Measurements from ENCODE around the gene NFATC1.

The NFATC1 gene

DNA sequence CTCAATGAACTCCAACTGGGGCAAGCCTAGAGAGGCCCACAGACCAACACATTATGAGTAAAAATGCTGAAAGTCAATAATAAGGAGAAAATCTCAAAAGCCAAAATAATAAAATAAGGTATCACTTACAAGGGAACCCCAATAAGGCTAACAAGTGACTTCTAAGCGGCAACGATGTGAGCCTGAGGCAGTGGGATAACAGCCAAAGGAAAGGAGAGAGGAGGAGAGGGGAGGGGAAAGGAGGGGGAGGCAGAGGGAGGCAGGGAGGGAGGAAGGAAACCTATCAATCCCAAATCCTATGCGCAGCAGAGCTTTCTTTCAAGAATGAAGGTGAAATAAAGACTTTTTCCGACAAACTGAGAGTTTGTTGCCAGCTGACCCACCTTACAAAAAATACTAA lies 6.0 kb upstream of the NFATC1 start:
- DNase-seq = no peak

- DNase-seq = no peak
Measured at GRCh38 chr18:79392226-79392625, 3.5 kb upstream of the NFATC1 start.

DNA sequence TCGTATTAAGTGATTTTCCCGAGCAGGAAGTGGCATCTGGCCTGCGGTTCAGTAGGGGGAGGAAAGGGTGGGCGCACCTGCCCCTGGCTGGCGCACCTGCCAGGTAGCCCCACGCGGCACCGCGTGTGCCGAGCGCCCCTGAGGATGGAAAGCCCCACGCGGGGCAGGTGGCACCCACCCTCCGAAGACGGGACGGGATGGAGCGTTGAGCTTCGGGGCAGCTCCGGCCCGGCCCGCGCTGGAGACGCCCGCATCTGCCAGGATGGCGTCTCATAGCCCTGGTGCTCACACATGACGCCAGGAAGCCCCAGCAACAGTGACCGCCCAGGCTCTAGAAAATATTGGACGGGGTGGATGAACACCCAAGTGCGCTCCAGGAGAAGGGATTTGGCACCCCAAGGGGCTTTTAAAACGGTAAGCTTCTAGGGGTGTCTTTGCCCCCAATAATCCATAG lies 2.5 kb upstream of the NFATC1 start:
- DNase-seq = no peak

DNA sequence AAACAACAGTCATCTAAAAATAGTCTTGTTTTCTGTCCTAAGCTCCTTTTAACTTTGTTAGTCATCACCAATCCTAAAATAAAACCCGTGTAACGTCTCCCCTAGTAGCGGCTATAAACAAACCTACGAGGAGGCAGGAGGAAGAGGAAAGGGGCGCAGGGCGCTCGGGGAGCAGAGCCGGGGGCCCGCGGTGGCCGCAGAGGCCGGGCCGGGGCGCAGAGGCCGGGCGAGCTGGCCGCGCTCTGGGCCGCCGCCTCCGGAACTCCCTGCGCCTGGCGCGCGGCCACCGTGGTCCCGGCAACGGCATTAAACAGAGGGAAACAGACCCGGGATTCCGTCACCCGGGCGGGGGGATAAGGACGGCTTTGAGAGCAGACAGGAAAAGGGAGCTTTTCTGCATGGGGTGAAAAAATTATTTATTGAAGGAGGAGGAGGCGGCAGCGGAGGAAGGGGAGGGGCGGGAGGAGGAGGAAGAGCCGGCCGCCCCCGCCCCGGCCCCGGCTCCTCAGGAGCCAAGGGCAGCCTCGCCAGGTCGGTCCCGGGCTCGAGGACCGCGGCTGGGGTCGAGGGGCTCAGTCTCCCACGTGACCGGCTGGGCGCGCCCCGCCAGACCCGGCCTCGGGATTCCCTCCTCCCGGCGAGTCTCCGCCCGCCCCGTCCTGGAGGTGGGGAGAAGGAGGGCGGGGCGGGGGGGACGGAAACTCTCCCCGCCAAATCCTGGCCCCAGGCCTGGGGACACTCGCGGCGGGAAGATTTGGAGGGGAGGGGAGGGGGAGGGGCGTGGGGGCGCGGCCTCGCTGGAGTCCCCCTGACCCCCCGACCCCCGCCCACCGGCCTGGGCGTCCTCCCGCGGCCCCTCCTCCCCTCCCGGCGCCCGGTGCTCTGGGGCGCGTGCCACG lies 1.8 kb upstream of the NFATC1 start:
- peak in 1 of 5 experiments; percentile 43 for DNase-seq

DNA sequence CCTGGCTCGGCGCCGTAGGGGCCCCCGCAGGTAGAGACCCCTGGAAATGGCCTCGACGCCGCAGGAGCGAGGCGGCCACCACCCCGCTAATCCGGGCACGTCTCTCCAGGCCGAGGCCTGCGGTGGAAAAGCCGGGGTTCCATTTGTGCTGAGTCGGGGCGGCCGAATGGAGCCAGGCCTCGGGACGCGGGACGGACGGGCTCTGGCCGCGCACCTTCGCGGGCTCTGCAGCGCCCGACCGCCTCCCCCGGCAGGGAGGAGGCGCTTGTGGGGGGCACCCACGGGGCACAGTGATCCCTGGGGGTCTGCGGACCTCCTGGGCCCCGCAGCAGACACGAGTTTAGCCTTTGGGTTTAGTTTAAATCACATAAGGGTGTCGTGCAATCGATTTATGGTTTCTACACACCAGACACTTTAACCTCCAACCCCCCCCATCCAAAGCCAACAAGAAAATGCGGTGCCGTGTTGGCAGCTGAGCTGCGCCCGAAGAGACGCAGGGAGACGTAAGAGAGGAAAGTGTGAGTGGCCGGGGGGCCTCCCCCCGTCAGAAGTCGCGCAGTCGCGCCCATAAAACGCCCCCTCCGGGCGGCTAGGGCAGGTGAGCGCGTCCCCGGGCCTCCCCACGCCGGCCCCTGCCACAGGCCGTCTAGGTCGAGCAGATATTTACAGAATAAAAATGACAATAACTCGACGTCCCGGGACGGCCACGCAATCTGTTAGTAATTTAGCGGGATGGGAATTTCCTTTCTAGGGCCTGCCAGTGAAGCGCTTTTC lies 1.0 kb upstream of the NFATC1 start:
- DNase-seq = peak in 4 of 5 experiments; percentile 39 to 70 (median 50)

DNA sequence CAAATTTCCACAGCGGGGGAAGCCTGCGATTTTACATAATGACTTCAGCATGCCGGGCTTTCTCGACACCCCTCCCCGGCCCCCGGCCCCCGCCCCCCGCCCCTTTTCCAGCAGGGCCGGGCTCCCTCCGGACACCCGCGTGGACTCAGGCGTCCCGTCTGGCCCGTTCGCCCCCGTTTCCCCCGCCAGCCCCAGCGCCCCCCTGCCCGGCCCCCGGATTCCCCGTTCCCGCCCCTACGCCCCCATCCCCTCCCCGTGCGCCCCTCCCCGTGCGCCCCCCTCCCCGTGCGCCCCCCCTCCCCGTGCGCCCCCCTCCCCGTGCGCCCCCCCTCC lies 456 bp upstream of the NFATC1 start:
- no peak for DNase-seq

DNA sequence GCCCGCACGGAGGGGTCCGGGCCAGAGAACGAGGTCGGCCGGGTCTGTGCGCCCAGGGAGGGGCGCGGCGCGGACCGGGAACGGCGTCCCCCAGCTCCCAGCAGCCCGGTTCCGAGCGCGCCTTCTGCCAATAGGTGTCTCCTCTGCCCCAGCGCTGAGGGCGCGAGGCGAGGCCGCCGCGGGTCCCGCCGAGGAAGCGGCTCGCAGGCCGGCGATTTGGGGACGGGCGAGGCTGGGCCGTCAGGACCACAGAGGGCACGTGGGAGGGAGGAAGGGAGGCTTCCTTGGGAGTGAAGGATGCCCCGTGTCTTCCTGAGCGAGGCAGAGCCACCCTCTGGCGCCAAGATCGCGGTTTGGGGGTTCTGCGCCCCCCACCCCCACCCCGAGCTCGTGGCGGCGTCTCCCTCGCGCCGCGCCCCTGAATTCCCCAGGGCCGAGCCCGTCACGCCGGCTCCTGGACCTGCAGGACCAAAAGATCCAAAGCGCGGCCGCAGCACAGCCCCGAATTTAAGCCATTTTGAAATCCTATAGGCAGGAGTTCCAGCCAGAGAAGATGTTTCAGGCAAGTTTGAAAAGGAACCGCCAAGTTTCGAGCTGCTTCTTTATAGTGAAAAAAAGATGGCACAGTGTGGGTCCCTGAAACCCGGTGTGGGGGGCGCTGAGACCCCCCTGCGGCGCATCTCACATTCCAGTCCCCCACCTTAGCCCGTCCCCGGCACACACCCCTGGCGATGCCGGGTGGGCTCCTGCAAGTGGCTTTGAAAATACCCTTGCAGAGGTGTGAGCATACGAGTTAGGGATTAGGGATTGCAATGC lies 909 bp downstream of the NFATC1 start:
- DNase-seq = peak in 1 of 5 experiments; percentile 39

DNA sequence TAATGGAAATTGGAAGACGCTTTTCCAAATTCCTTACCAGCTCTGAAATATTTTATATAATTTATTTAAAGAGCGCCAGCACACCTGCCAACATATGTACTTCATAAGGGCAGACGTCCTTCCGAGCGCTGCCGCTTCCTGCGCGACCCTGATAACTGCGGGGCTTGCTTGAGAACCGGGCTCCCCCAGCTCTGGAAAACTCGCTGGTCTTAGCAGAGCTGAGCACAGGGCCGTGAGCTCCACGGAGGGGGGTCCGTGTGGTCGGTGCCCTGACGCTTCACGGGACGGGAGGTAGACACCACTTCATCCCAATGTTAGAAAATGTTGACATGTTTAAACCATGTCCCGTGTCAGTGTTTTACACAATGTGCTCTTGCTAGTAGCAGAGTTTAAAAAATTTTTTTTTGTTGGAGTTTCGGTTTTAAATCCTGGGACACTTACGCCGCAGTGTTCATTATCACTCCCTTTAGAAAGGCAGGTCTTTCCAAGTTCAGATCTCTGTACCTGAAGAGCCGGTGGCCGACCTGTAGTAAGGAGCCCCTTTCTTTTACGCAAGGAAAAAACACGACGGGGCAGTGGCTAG lies 1.6 kb downstream of the NFATC1 start:
- no peak for DNase-seq

DNA sequence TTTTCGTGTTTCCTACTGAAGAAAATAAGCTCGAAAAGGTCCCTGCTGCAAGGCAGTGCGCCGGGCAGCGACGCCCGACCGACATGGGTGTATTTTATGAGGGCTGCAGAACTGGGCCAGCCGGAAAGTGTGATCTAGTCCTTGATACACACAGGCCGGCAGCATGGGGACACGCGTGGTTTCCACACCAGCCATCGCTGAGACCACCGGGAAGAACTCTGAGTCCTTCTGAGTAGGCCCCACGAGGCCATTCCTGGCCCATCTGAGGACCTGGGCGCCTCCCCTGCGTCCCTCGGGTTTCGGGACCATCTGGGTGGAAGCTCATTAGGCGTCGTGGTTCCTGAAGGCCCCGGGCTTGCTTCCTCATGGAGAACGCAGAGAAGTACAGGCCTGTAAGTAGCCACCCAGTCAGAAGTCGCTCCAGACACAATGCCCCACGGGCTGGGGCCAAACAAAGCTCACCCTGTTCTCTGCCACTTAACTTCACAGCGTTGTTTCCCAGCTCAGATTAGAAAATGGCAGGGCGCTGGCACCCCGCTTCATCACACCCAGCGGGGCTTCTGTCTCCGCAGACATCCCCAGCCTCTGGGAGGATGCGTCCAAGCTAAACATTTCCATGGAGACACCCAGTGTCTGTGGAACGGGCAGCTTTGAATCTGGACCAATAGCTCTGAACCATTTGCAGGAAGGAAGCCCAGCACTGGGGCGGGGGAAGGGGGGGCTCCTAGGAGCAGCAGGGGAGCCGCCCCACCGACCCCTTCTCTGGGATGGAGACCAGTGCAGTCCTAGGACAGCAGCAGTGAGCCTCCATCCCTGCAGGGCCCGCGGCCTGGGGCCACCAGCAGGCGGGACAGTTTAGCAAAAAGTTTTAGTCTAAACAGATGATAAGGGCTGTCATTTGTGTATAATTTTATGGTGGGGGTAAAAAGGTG lies 2.4 kb downstream of the NFATC1 start:
- peak in 1 of 5 experiments; percentile 3 for DNase-seq

- peak in 3 of 5 experiments; percentile 10 to 30 (median 17) for DNase-seq
Measured at GRCh38 chr18:79399275-79400081, 3.7 kb downstream of the NFATC1 start.

DNA sequence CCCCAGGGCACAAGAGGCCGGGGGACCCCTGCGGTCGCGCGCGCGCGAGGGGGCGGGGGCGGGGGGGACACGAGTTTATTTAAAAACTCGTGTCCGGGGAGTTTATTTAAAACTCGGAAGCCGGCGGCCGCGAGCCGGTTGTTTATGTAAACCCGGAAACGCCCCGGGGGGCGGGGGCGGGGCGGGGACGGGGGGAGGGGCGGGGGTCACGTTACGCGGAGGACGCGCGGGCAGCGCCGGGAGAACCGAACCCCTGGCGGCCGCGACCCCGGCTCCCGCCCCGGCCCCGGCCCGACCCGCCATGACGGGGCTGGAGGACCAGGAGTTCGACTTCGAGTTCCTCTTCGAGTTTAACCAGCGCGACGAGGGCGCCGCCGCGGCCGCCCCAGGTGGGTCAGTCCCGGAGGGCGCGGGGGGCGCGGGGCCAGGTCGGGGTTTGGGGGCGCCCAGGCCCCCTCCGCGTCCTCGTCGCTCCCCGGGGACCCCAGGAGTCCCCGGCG lies 4.4 kb downstream of the NFATC1 start:
- DNase-seq = peak in 4 of 5 experiments; percentile 46 to 70 (median 60)

GRCh38 chr18:79400591-79401381 lies 5.1 kb downstream of the NFATC1 start:
- peak; percentile 39 to 66 (median 54) for DNase-seq

GRCh38 chr18:79401494-79402208 lies 5.9 kb downstream of the NFATC1 start:
- peak in 3 of 5 experiments; percentile 5 to 38 (median 9) for DNase-seq

- peak in 1 of 5 experiments; percentile 9 for DNase-seq
Measured at GRCh38 chr18:79402209-79402576, 6.5 kb downstream of the NFATC1 start.

- DNase-seq = peak in 2 of 5 experiments; percentile 3
Measured at GRCh38 chr18:79402977-79403722, 7.4 kb downstream of the NFATC1 start.

GRCh38 chr18:79403723-79404566 lies 8.2 kb downstream of the NFATC1 start:
- no peak for DNase-seq

DNA sequence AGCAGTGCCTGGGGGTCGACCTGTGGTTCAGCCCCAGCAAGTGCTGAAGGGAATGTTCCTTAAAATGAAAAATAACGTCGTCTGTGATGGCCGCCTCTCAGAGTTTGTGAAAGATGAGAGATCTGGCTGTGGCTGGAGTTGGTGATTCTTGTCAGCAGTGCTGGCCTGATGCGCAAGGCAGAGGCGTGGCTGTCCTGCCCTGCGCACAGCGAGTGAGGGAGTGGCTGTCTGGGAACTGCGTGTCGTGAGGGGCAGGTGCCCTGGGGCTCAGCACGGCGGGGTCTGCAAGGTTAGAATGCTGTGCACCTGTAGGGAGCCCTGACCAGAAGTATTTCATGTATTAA lies 8.8 kb downstream of the NFATC1 start:
- DNase-seq = peak in 2 of 5 experiments; percentile 41 to 70

Measured in T-helper 2 cell (primary cell).